ENCODE results near the gene ORC1.
A peak's percentile ranks its signal among the peaks of the same experiment; 100 is the strongest.

The ORC1 gene

DNA sequence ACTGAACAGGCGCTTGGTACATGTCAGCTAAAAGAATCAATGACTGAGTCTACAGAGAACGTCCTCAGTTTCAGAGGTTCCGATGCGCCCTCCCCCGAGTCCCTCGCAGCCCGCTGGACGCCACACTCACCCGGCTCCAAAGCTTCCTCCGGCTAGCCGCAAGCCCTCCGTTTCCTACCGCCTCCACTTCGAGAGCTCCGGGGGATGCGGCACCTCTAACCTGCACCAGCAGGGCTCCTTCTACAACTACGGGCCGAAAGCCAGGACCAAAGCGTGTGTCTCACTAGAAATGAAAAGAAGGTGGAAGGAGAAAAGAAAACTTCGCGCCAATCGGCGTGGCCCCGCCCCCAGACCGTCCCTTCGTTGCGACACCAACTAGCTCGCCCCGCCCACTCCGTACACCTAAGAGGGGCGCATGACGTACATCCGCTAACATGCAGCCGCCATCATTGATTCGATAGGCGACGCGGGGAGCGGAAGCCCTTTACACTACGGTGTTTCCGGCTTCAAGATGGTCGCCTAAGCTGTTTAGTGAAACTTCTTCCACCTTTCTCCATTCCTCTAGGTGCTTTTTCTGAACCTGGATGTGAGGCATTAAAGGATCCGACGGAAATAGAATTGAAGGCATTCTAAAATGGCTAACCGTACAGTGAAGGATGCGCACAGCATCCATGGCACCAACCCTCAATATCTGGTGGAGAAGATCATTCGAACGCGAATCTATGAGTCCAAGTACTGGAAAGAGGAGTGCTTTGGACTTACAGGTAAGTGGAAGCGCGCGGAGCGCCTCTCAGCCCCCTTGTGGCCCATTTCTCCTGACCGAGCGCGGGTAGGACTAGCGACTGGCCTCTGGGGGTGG, at the start of gene ORC1, which contains the start of gene PRPF38A:
TSS of gene ORC1 (minus strand) at position 308 of the 859 bp plus-strand sequence. CDS start 2,200 bp downstream, outside the sequence.
TSS of gene PRPF38A (plus strand) at position 487 of the 859 bp plus-strand sequence. CDS start at position 635, 148 bp downstream.
- in situ Hi-C loops (cut with MboI; ENCODE audit: low sequenced_read_pairs, unreplicated experiment), result no loop called here
- peak; percentile 98 for DNase-seq (ENCODE audit: low spot score)
- no peak for TF ChIP-seq CTCF (IDR thresholded peaks at IDR 0.05; ENCODE audit: borderline replicate concordance, control extremely low read depth, extremely low read depth, insufficient read depth, missing control alignments)

DNA sequence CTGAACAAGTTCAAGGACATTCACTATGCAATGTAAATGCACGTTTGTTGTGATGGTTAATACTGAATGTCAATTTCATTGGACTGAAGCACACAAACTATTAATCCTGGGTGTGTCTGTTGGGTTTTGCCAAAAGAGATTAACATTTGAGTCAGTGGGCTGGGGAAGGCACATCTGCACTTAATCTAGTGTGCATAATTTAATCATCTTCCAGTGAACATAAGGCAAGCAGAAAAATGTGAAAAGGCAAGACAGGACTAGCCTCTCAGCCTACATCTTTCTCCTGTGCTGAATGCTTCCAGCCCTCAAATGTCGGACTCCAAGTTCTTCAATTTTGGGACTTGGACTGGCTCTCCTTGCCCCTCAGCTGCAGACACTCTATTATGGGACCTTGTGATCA, 40.2 kb upstream of the ORC1 start:
- in situ Hi-C loops (cut with MboI; ENCODE audit: low sequenced_read_pairs, unreplicated experiment), result no loop called here
- DNase-seq (ENCODE audit: low spot score), result no peak
- TF ChIP-seq CTCF (IDR thresholded peaks at IDR 0.05; ENCODE audit: borderline replicate concordance, control extremely low read depth, extremely low read depth, insufficient read depth, missing control alignments), result no peak

GRCh38 chr1:52439976-52440375, 35.8 kb upstream of the ORC1 start:
- DNase-seq (ENCODE audit: low spot score), result no peak
- in situ Hi-C loops (cut with MboI; ENCODE audit: low sequenced_read_pairs, unreplicated experiment), result no loop called here
- TF ChIP-seq CTCF (IDR thresholded peaks at IDR 0.05; ENCODE audit: borderline replicate concordance, control extremely low read depth, extremely low read depth, insufficient read depth, missing control alignments), result no peak

GRCh38 chr1:52436817-52437216, 32.6 kb upstream of the ORC1 start:
- no peak for TF ChIP-seq CTCF (IDR thresholded peaks at IDR 0.05; ENCODE audit: borderline replicate concordance, control extremely low read depth, extremely low read depth, insufficient read depth, missing control alignments)
- in situ Hi-C loops (cut with MboI; ENCODE audit: low sequenced_read_pairs, unreplicated experiment), result no loop called here
- DNase-seq (ENCODE audit: low spot score), result no peak

DNA sequence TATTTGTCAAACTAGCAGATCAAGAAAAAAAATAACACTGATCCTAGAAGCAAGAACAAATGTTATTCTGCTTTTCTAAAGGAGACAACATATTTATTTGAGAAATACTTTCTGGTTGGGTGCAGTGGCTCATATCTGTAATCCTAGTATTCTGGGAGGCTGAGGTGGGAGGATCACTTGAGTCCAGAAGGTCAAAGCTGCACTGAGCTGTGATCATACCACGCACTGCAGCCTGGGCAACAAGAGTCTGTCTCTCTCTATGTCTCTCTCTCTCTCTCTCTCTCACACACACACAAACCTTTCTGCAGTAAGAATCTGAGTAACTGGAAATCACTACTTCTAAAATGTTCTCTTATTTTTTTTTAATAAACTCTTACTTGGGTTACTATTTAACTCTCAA, 31.4 kb upstream of the ORC1 start:
- in situ Hi-C loops (cut with MboI; ENCODE audit: low sequenced_read_pairs, unreplicated experiment), result no loop called here
- TF ChIP-seq CTCF (IDR thresholded peaks at IDR 0.05; ENCODE audit: borderline replicate concordance, control extremely low read depth, extremely low read depth, insufficient read depth, missing control alignments), result no peak
- no peak for DNase-seq (ENCODE audit: low spot score)

DNA sequence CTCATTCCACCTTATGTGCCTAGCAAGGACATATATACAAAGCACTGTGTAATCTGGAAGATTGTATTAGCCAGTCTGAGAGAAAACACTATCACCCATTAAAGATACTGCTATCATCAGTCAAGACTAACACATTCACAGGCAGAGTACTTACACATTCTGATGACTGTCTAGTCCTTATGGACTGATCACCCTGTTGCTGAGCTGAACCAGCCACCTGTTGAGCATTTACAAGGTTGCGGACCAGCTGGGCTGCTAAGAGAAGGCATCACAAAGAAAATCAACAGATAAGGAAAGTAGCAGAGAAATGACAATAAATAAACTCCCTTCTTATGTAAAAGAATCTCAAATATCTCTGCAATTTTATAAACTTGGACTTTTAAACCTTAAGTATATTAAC, 31.0 kb upstream of the ORC1 start:
- in situ Hi-C loops (cut with MboI; ENCODE audit: low sequenced_read_pairs, unreplicated experiment), result no loop called here
- DNase-seq (ENCODE audit: low spot score), result no peak
- no peak for TF ChIP-seq CTCF (IDR thresholded peaks at IDR 0.05; ENCODE audit: borderline replicate concordance, control extremely low read depth, extremely low read depth, insufficient read depth, missing control alignments)

Data from GM13976 (cell line).